Psoas muscle (tissue), 8 donors: Measurements from ENCODE around the gene TRMT2A. TPM values are rescaled to one million over a fixed set of nuclear protein-coding genes. Genes with fewer than 3 reads are reported as not detected.

Experiments
- ATAC-seq, 4 donors: fragments of 200-7000 bp; cut with Tn5 transposase; one replicate each; pipeline ENCODE4 v1.9.1; 2020; ENCODE audit warnings: moderate library complexity in 3 of 4, mild to moderate bottlenecking in 2 of 4
- DNase-seq, 2 donors: peaks; one replicate each; pipeline ENCODE4 v3.0.0-alpha.2; 2020
- H3K27ac ChIP-seq: fragments of 200-600 bp; one replicate; pipeline ENCODE4 v1.8.0; 2022
- H3K27me3 ChIP-seq, 3 donors: fragments of 200-600 bp in 1 of 3; one replicate each; pipeline versions ENCODE4 v1.6.1 to v1.8.0; 2013 to 2022; ENCODE audit warnings: low read length in 2 of 3, mild to moderate bottlenecking in 2 of 3, moderate library complexity in 1 of 3; ENCODE audit not compliant: insufficient read depth in 3 of 3
- H3K36me3 ChIP-seq, 2 donors: fragments of 200-600 bp in 1 of 2; one replicate each; pipeline versions ENCODE4 v1.6.1 to v1.8.0; 2013 to 2022; ENCODE audit warnings: low read depth in 1 of 2, mild to moderate bottlenecking in 1 of 2, moderate library complexity in 1 of 2; ENCODE audit not compliant: insufficient read depth in 1 of 2
- H3K4me1 ChIP-seq: fragments of 200-600 bp; one replicate; pipeline ENCODE4 v1.8.0; 2022
- H3K4me3 ChIP-seq: fragments of 200-600 bp; one replicate; pipeline ENCODE4 v1.8.0; 2022; ENCODE audit warnings: mild to moderate bottlenecking
- H3K9me3 ChIP-seq: fragments of 200-600 bp; one replicate; pipeline ENCODE4 v1.8.0; 2022
- WGBS, 3 donors: extraction: QIAGEN DNeasy Blood & Tissue Kit; methylation state at CpG; one replicate each; pipeline versions ENCODE4 v1.1.6 to v1.1.7; 2013; 5-methylcytosine and 5-hydroxymethylcytosine counted together
- intact Hi-C, 2 donors: fragments of 100-400 bp; cut with DNase I; formaldehyde crosslinking; loops; one replicate each; pipeline versions ENCODE4 v1.11.0 to v1.14.2; 2022
- polyA plus RNA-seq, 3 donors: library from polyadenylated mRNA; stranded (reverse); fragments of 200-250 nt; gene quantifications; one replicate each; pipeline ENCODE4 v1.2.3, GENCODE V29; 2013
- total RNA-seq, 4 donors: library from RNA; stranded (reverse); fragmentation: NEBNext Ultra II Directional in 2 of 4; extraction: Animal tissue kit (Norgen Biotek cat#: 25700) in 2 of 4; gene quantifications; one replicate each; pipeline versions ENCODE4 v1.2.1 to v1.2.4, GENCODE V29; 2021 to 2023
- TF ChIP-seq, protein P1 (sequence below): fragments of 200-600 bp; IDR thresholded peaks from one replicate; pipeline ENCODE4 v1.8.0; 2022; ENCODE audit warnings: antibody characterized with exemption
- donor health status: healthy with polysubstance abuse.
- donor health status: DM: no; HTN: no; CAD: no; lungs with moderate emphysema.
- donor health status: Bipolar disorder and iron deficiency.
- donor health status: healthy.
- donor health status: DM: yes; HTN: yes; CAD: no.
- donor health status: DM: no; HTN: no; CAD: no.
- donor health status: DM: no; HTN: no; CAD: no.
- donor health status: DM: yes; HTN: yes; CAD: no.

The TRMT2A gene
- total and polyA plus RNA-seq, 7 donors = 20.5 to 34.1 (median 26.7) TPM

DNA sequence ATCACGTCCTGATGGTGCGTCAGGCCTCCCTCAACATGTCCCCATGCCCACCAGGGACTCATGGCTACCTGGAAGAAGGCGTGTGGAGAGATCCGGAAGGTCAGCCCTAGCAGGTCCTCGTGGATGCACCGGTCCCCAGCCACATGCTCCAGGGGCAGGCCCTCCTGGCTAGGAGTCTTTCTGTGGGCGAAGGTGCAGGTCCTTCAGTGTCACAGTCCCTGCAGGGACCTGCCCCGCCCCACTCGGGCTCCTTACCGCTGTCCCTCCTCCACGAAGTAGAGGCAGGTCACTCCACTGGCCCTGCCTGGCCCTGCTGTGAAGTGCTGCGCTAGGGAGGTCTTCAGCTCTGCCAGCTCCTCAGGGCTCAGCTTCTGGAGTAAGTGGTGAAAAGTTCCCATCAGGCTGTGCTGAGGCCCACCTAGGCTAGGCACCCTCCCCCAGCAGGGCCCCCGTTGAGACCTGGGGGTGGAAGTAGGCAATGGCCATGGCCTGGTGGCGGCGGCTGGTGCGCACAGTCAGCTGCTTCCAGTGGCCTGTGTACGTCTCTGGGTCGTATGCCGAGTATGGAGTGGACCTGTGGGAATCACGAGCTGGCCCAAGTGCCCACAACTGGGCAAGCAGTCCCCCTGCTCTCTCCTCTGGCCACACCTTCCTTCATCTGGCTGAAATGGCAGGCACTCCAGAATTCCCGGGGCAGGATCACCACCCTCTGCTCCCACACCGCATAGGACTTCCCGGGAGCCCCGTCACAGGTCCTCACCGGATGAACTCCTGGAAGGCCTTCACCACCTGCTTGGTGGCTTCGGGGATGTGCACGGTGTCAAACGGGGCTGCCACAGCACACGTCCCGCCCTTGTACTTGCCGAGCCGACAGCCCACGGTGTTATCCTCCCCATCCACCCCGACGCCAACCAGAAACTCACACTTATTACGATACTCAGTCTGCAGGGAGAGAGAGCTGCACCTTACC is 2.2 kb downstream of the TRMT2A start:
- intact Hi-C loops = loop anchor here (5.0 kb wide), 2 partner anchors 32 to 92 kb away; partner anchors contain the start of genes DGCR8 (in 1 of the 2) and TANGO2 (in 1 of the 2)
- H3K27ac ChIP-seq = peak overlapping the region; percentile 86
- no peaks in the 10 kb centered on the region for H3K27me3 ChIP-seq
- H3K9me3 ChIP-seq = no peaks in the 10 kb centered on the region
- ATAC-seq (no peak), DNase-seq (peak; percentile 13 to 53)
- WGBS, 3 donors = 61 to 77% (median 64%) methylated on average over 34 to 36 of the region's 36 CpGs
- peaks cover 27% of the 10 kb centered on the region for H3K4me1 ChIP-seq
- no peak overlapping the region for H3K4me3 ChIP-seq
- TF ChIP-seq, protein P1, sequence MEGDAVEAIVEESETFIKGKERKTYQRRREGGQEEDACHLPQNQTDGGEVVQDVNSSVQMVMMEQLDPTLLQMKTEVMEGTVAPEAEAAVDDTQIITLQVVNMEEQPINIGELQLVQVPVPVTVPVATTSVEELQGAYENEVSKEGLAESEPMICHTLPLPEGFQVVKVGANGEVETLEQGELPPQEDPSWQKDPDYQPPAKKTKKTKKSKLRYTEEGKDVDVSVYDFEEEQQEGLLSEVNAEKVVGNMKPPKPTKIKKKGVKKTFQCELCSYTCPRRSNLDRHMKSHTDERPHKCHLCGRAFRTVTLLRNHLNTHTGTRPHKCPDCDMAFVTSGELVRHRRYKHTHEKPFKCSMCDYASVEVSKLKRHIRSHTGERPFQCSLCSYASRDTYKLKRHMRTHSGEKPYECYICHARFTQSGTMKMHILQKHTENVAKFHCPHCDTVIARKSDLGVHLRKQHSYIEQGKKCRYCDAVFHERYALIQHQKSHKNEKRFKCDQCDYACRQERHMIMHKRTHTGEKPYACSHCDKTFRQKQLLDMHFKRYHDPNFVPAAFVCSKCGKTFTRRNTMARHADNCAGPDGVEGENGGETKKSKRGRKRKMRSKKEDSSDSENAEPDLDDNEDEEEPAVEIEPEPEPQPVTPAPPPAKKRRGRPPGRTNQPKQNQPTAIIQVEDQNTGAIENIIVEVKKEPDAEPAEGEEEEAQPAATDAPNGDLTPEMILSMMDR = no peak
- peaks cover 5 to 68% of the 10 kb centered on the region in 2 donors for H3K36me3 ChIP-seq

DNA sequence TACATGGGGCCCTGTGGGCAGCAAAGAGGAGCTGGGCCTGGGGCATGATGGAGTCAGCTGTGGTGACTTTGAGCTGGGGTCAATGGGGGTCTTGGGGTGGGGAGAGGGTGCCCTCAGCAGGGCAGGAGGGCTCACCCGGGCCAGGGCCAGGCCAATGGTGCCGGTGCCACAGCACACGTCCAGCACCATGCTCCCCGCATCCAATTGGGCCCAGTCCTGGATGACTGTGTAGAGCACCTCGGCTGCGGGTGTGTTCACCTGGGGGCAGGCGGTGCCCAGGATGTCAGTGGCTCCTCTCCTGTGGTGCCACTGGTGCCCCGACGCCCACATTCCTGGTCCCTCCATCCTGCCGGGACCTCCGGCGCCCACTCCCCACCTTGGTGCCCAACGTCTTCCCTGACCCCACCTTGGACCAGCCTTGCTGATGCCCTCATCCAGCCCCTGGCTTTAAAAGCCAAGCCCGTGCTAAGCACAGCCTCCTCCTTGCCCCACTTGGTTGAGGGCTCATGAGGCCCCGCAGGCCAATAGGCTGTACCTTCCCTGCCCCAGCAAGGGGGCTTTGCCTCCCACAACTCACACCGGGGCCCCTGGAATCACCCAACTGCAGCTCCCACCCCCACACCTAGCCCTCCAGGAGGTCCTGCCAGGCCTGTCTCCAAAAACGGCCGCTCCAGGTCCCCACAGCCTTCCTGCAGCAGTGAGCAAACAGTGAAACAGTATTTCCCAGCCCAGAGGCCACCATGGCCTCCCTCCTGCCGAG is 3.3 kb downstream of the TRMT2A start:
- TF ChIP-seq, protein P1 = no peak
- intact Hi-C loops = no loop called here
- H3K27ac ChIP-seq = no peak overlapping the region
- DNase-seq (peak; percentile 13 to 47), ATAC-seq (no peak)
- no peak overlapping the region for H3K4me3 ChIP-seq
- peaks cover 22% of the 10 kb centered on the region for H3K4me1 ChIP-seq
- H3K36me3 ChIP-seq = peaks cover 5 to 70% of the 10 kb centered on the region in 2 donors
- no peaks in the 10 kb centered on the region for H3K9me3 ChIP-seq
- no peaks in the 10 kb centered on the region for H3K27me3 ChIP-seq
- 85 to 90% (median 89%) methylated on average over 17 to 19 of the region's 19 CpGs for WGBS, 3 donors

DNA sequence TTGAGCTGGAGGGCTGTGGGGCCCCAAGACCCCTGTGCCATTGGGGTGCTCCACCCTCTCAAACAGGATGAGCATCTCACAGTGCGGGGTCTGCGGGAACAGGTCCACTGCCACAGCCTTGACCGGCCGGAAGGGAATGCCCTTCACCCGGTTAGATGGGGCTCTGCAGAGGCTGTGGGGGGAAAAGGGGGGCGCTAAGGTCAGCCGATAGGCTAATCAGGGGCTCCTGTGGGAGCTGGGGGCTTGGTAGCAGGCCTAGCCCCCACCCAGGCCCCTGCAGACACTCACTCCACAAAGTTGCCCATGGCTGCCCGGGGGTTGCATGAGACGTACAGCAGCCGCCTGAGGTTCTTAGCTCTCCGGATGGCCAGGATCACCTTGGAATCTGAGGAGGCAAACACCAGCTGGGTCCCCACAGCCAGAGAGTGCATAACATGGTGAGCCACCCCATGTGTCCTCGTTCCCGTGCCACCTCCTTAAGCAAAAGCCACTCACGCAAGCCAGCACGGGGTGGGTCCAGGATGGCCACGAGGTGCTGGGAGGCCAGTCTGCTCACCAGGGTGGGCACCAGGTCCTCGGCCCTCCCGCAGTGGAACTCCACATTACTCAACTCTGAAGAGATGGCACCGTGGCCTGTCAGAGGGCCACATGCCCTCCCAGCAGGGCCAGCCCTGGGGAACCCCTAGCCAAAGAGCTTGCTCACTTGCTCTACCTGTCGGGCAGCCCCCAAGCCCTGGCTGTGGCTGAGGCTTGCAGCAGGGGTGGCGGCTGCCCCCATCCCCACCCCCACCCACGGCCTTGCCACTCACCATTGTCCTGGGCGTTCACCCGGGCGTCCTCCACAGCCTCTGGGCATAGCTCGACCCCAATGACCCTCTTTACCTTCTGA is 4.2 kb downstream of the TRMT2A start:
- intact Hi-C loops = no loop called here
- no peak for ATAC-seq
- WGBS, 3 donors = 77 to 87% (median 77%) methylated on average over 26 of the region's 26 CpGs
- Histone ChIP-seq H3K4me1 (peaks cover 14% of the 10 kb centered on the region), H3K36me3 (peaks cover 5 to 79% of the 10 kb centered on the region in 2 donors), H3K27me3 (no peaks in the 10 kb centered on the region), H3K4me3 (no peak overlapping the region), H3K27ac (no peak overlapping the region), H3K9me3 (no peaks in the 10 kb centered on the region)
- TF ChIP-seq, protein P1 = no peak
- DNase-seq = peak; percentile 12 to 54
